Stomach (tissue), 9 donors: ENCODE measurements around the gene CABCOCO1. TPM values are rescaled to one million over a fixed set of nuclear protein-coding genes. Genes with fewer than 3 reads are reported as not detected.

ENCODE experiments used
- DNase-seq, 2 donors: peaks; one replicate each; pipeline versions ENCODE4 v3.0.0 to v3.0.0-alpha.2; 2013 to 2019
- H3K27ac ChIP-seq, 5 donors: fragments of 200-600 bp in 4 of 5; sonication (generic) in 4 of 5; one replicate each; pipeline ENCODE4 v1.5.1; 2013 to 2019; ENCODE audit warnings: mild to moderate bottlenecking in 1 of 5, moderate library complexity in 1 of 5
- H3K27me3 ChIP-seq, 3 donors: fragments of 200-600 bp; sonication (generic); one replicate each; pipeline ENCODE4 v1.5.1; 2017 to 2019; ENCODE audit warnings: mixed run types in 1 of 3
- H3K36me3 ChIP-seq, 4 donors: fragments of 200-600 bp; sonication (generic); 1 replicate in 3 of 4; 2 replicates in 1 of 4; pipeline ENCODE4 v1.5.1; 2016 to 2019
- H3K4me1 ChIP-seq, 4 donors: fragments of 200-600 bp; sonication (generic); one replicate each; pipeline ENCODE4 v1.5.1; 2016 to 2019
- H3K4me3 ChIP-seq, 4 donors: fragments of 200-600 bp; sonication (generic) in 3 of 4; one replicate each; pipeline ENCODE4 v1.5.1; 2016 to 2019; ENCODE audit warnings: mild to moderate bottlenecking in 1 of 4
- H3K9me3 ChIP-seq, 4 donors: fragments of 200-600 bp; sonication (generic); one replicate each; pipeline ENCODE4 v1.5.1; 2016 to 2019
- CTCF ChIP-seq, 7 experiments: fragments of 450-650 bp in 4 of 7; fragments of 200-600 bp in 3 of 7; sonication (generic) in 3 of 7; IDR thresholded peaks; one replicate each; pipeline ENCODE4 v1.5.1; 2016 to 2019; ENCODE audit warnings: antibody characterized with exemption in 7 of 7, control low read depth in 2 of 7, mild to moderate bottlenecking in 1 of 7
- EP300 ChIP-seq: sonication (generic); formaldehyde crosslinking; IDR thresholded peaks from one replicate; pipeline ENCODE4 v1.6.1; 2017; ENCODE audit warnings: antibody characterized with exemption
- POLR2A ChIP-seq, 4 donors: fragments of 450-650 bp; IDR thresholded peaks; one replicate each; pipeline ENCODE4 v1.6.1; 2016; ENCODE audit warnings: antibody characterized with exemption in 4 of 4, control low read depth in 2 of 4, mild to moderate bottlenecking in 1 of 4, moderate library complexity in 1 of 4
- POLR2AphosphoS5 ChIP-seq, 3 donors: sonication (generic); formaldehyde crosslinking; IDR thresholded peaks; one replicate each; pipeline ENCODE4 v1.6.1; 2016; ENCODE audit warnings: antibody characterized with exemption in 3 of 3
- WGBS, 5 donors: extraction: QIAGEN DNeasy Blood & Tissue Kit in 3 of 5; methylation state at CpG; one replicate each; pipeline versions ENCODE4 v1.1.5 to v1.1.7; 2013 to 2018; 5-methylcytosine and 5-hydroxymethylcytosine counted together
- intact Hi-C: fragments of 100-400 bp; cut with DNase I; formaldehyde crosslinking; loops from one replicate; pipeline ENCODE4 v1.15.1; 2023; ENCODE audit warnings: low total_unique reads
- polyA plus RNA-seq, 3 donors: library from polyadenylated mRNA; stranded (reverse); fragments of 200-250 nt; gene quantifications; one replicate each; pipeline ENCODE4 v1.2.3, GENCODE V29; 2013
- total RNA-seq, 5 donors: library from RNA; depleted of rRNA; stranded (reverse); fragments of >200 nt; gene quantifications; one replicate each; pipeline versions ENCODE4 v1.1.0 to v1.2.3, GENCODE V29; 2014 to 2016
- donor health status: healthy with polysubstance abuse.
- donor health status: Bipolar disorder and iron deficiency.
- donor health status: healthy.

Gene CABCOCO1
- total and polyA plus RNA-seq, 8 donors, result 0.30 to 2.6 (median 1.3) TPM; not detected in 4

DNA sequence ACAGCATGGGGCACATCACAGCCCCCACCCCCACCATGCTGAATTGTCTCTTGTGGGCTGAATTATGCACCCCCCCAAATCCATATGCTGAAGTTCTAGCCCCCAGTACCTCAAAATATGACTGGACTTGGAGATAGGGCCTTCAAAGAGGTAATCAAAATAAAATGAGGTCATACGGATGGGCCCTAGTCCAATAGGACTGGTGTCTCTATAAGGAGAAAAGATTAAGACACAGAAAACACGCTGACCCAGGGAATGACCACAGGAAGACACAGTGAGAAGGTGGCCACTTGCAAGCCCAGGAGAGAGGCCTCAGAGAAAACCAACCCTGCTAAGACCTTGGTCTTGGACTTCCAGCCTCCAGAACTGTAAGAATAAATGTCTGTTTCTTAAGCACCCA is 132.4 kb downstream of the CABCOCO1 start:
- Histone ChIP-seq H3K9me3 (no peaks in the 10 kb centered on the region), H3K27me3 (no peaks in the 10 kb centered on the region), H3K36me3 (no peaks in the 10 kb centered on the region), H3K4me3 (no peak overlapping the region), H3K4me1 (peaks cover 0 to 29% (median 11%) of the 10 kb centered on the region in 4 donors), H3K27ac (peak overlapping the region in 1 of 5 donors; percentile 56)
- intact Hi-C loops, result no loop called here
- no peak for DNase-seq
- 83 to 91% (median 89%) methylated on average over 2 of the region's 2 CpGs for WGBS, 5 donors
- TF ChIP-seq CTCF (IDR thresholded peaks at IDR 0.05) (no peak), POLR2A (IDR thresholded peaks at IDR 0.05) (no peak), POLR2AphosphoS5 (IDR thresholded peaks at IDR 0.05) (no peak), EP300 (no peak)

DNA sequence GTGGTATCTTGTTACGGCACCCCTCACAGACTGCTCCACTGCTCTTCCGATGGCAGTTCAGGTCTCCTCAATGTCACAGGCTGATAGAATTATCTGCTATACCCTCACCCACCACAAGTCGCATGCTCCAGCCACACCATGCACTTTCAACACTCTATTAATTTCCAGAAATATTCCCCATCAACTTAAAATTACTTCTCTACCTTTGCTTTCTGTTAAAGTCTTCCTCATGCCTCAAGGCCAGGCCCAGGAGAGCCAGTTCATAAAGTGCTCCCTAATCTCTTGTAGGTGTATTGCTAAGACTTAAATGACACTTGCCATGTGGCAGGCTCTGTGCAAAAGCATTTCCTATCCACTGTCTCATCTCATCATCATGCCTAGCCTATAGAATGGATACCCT is 132.8 kb downstream of the CABCOCO1 start:
- no peak for DNase-seq
- peaks cover 0 to 29% (median 11%) of the 10 kb centered on the region in 4 donors for H3K4me1 ChIP-seq
- H3K9me3 ChIP-seq, result no peaks in the 10 kb centered on the region
- no peaks in the 10 kb centered on the region for H3K36me3 ChIP-seq
- intact Hi-C loops, result no loop called here
- H3K27ac ChIP-seq, result no peak overlapping the region
- no peak overlapping the region for H3K4me3 ChIP-seq
- peak in 1 of 7 experiments; percentile 9 for TF ChIP-seq CTCF (IDR thresholded peaks at IDR 0.05)
- TF ChIP-seq EP300, result no peak
- WGBS, 5 donors, result 77 to 97% (median 93%) methylated on average over 3 of the region's 3 CpGs
- H3K27me3 ChIP-seq, result no peaks in the 10 kb centered on the region

DNA sequence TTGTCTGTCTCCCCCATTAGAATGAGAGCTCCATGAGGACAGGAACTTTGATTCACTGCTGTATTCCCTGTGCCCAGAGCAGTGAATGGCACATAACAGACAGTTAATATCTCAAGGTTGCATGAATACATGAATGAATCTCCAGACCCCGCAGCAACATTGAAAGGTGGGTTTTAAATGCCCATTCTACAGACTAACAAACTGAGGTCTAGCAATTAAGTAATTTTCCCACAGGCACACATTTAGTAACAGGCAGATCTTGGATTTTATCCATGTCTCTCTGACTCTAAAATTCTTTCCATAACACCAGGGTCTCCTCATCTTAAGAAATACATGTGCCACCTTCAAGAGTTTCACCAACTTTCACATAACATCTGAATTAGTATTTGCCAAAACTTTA is 134.1 kb downstream of the CABCOCO1 start:
- H3K36me3 ChIP-seq, result no peaks in the 10 kb centered on the region
- 95 to 100% (median 98%) methylated on average over 1 of the region's 1 CpG for WGBS, 5 donors
- no peaks in the 10 kb centered on the region for H3K9me3 ChIP-seq
- TF ChIP-seq POLR2AphosphoS5 (IDR thresholded peaks at IDR 0.05) (no peak), EP300 (no peak), POLR2A (IDR thresholded peaks at IDR 0.05) (no peak), CTCF (IDR thresholded peaks at IDR 0.05) (no peak)
- H3K4me1 ChIP-seq, result peaks cover 0 to 22% (median 11%) of the 10 kb centered on the region in 4 donors
- no peak overlapping the region for H3K27ac ChIP-seq
- no peaks in the 10 kb centered on the region for H3K27me3 ChIP-seq
- no peak for DNase-seq
- intact Hi-C loops, result no loop called here
- no peak overlapping the region for H3K4me3 ChIP-seq

DNA sequence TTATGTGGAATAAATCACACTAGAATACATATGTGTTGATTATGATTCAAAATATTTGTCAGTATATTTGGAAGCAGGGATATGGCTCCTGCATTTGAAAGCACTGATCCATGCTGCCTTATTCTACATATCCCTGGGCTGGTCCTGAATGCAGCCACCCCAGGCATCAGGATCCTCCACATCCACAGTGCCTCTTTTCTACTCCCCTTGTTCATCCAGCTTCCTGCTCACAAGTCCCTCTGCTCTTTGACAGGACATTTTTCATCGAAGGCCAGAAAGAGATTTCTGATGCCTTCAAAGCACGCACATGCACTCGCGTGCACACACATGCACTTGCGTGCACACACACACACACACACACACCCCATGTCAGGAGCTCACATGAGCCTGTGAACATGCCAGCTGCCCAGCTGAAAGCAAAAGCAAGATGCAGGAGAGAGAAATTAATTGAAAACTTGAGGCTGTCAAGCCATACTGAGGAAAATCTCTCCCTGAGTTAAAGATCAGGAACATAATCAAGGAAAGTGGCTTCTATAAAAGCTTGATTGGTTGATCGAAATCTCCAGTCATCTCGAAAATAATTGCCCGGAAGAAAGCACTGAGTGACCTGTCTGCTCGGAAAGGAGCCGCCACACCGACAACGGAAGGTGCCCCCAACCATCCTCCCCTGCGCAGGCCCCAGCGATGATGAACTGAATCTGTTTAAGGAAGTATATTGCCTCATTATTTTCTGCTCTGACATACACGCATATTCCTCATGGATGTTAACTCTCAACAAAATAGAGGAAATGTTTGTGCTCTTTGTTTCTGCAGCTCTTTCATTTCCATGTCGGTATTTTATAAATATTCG is 134.8 kb downstream of the CABCOCO1 start:
- Histone ChIP-seq H3K27ac (no peak overlapping the region), H3K4me3 (no peak overlapping the region), H3K9me3 (no peaks in the 10 kb centered on the region), H3K27me3 (no peaks in the 10 kb centered on the region), H3K36me3 (no peaks in the 10 kb centered on the region), H3K4me1 (peaks cover 0 to 21% (median 10%) of the 10 kb centered on the region in 4 donors)
- intact Hi-C loops, result no loop called here
- no peak for DNase-seq
- 86 to 91% (median 91%) methylated on average over 17 of the region's 17 CpGs for WGBS, 5 donors
- TF ChIP-seq POLR2A (IDR thresholded peaks at IDR 0.05) (no peak), POLR2AphosphoS5 (IDR thresholded peaks at IDR 0.05) (no peak), CTCF (IDR thresholded peaks at IDR 0.05) (no peak), EP300 (no peak)
